ENCODE results near the gene EIF2B5. TPM values are rescaled to one million over a fixed set of nuclear protein-coding genes. Genes with fewer than 3 reads are reported as not detected.

The EIF2B5 gene
- total and polyA plus RNA-seq, 2 of the 13 experiments (the other 11 are each of a cell fraction or from before 2014, with no cell fraction given), result 38.4 to 60.2 TPM

DNA sequence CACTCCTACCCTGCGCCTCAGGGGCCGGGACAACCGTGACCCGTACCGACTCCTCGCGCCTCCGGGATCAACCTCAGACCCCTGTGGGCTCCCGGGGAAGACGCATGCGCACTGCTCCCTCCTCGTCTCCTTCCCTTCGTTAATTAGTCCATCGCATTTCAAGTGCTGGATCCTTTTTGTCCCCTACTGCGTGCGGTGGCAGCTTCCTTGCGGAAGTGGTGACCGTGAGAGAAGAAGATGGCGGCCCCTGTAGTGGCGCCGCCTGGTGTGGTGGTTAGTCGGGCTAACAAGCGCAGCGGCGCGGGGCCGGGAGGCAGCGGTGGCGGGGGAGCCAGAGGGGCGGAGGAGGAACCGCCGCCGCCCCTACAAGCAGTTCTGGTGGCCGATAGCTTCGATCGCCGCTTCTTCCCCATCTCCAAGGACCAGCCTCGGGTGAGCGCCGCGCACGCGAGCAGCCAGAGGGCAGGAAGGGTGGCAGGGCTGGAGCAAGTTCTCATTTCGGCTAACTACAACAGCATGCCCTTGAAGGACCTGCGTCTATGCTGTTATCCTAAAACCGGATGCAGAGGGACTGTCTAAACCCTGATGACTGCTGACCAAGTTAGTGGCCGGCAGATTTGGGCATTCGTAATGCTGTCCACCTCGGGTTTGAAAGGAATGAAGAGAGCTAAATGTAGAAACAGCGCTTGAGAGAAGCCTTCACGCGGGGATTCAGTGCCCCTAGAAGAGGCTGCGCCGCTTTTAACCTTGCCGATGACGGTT lies at the start of gene EIF2B5 (continued):
- TF ChIP-seq NFATC3 (CRISPR knock-in tag; IDR thresholded peaks at IDR 0.05) (no peak), ZNF776 (CRISPR knock-in tag; IDR thresholded peaks at IDR 0.05) (peak; percentile 61), NFE2L2 (IDR thresholded peaks at IDR 0.05; ENCODE audit: low read length) (no peak), HIVEP1 (CRISPR knock-in tag; IDR thresholded peaks at IDR 0.05) (0 out of 2 replicates have a peak, but pooled peaks have one; percentile 27), ZNF343 (CRISPR knock-in tag; IDR thresholded peaks at IDR 0.05) (no peak), ZNF768 (CRISPR knock-in tag; IDR thresholded peaks at IDR 0.05) (peak; percentile 66), NFYB (CRISPR knock-in tag; IDR thresholded peaks at IDR 0.05) (peak; percentile 26), ZBTB1 (CRISPR knock-in tag; IDR thresholded peaks at IDR 0.05; ENCODE audit: borderline replicate concordance) (no peak), ZNF331 (CRISPR knock-in tag; IDR thresholded peaks at IDR 0.05) (peak; percentile 84), ZNF138 (CRISPR knock-in tag; IDR thresholded peaks at IDR 0.05; ENCODE audit: low read depth) (0 out of 2 replicates have a peak, but pooled peaks have one; percentile 66), IRX3 (CRISPR knock-in tag; IDR thresholded peaks at IDR 0.05; ENCODE audit: borderline replicate concordance, low read depth) (no peak), ATF7-NPFF (CRISPR knock-in tag; IDR thresholded peaks at IDR 0.05; ENCODE audit: low read depth) (peak; percentile 78), SETDB1 (CRISPR knock-in tag; IDR thresholded peaks at IDR 0.05; ENCODE audit: borderline replicate concordance) (peak; percentile 61; the same call in 1 of the 2 replicates), HDAC1 (CRISPR knock-in tag; IDR thresholded peaks at IDR 0.05) (peak; percentile 94), PRMT3 (CRISPR knock-in tag; IDR thresholded peaks at IDR 0.05; ENCODE audit: borderline replicate concordance, low read depth) (no peak), ZNF572 (CRISPR knock-in tag; IDR thresholded peaks at IDR 0.05) (peak; percentile 94), GATAD2A (CRISPR knock-in tag; IDR thresholded peaks at IDR 0.05) (peak; percentile 73), ZNF782 (CRISPR knock-in tag; IDR thresholded peaks at IDR 0.05; ENCODE audit: borderline replicate concordance) (peak; percentile 35; the same call in 1 of the 2 replicates), DNMT3B (CRISPR knock-in tag; conservative IDR thresholded peaks at IDR 0.05) (peak; percentile 57; the same call in 1 of the 2 replicates), ZNF549 (CRISPR knock-in tag; IDR thresholded peaks at IDR 0.05) (no peak)
- TF ChIP-seq, protein P1, sequence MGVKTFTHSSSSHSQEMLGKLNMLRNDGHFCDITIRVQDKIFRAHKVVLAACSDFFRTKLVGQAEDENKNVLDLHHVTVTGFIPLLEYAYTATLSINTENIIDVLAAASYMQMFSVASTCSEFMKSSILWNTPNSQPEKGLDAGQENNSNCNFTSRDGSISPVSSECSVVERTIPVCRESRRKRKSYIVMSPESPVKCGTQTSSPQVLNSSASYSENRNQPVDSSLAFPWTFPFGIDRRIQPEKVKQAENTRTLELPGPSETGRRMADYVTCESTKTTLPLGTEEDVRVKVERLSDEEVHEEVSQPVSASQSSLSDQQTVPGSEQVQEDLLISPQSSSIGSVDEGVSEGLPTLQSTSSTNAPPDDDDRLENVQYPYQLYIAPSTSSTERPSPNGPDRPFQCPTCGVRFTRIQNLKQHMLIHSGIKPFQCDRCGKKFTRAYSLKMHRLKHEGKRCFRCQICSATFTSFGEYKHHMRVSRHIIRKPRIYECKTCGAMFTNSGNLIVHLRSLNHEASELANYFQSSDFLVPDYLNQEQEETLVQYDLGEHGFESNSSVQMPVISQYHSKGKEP (CRISPR knock-in tag; IDR thresholded peaks at IDR 0.05), result 0 out of 2 replicates have a peak, but pooled peaks have one; percentile 52
- TF ChIP-seq, protein P2, sequence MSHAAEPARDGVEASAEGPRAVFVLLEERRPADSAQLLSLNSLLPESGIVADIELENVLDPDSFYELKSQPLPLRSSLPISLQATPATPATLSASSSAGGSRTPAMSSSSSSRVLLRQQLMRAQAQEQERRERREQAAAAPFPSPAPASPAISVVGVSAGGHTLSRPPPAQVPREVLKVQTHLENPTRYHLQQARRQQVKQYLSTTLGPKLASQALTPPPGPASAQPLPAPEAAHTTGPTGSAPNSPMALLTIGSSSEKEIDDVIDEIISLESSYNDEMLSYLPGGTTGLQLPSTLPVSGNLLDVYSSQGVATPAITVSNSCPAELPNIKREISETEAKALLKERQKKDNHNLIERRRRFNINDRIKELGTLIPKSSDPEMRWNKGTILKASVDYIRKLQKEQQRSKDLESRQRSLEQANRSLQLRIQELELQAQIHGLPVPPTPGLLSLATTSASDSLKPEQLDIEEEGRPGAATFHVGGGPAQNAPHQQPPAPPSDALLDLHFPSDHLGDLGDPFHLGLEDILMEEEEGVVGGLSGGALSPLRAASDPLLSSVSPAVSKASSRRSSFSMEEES (CRISPR knock-in tag; IDR thresholded peaks at IDR 0.05), result no peak; the same call in none of the 2 replicates
- TF ChIP-seq, protein P3, sequence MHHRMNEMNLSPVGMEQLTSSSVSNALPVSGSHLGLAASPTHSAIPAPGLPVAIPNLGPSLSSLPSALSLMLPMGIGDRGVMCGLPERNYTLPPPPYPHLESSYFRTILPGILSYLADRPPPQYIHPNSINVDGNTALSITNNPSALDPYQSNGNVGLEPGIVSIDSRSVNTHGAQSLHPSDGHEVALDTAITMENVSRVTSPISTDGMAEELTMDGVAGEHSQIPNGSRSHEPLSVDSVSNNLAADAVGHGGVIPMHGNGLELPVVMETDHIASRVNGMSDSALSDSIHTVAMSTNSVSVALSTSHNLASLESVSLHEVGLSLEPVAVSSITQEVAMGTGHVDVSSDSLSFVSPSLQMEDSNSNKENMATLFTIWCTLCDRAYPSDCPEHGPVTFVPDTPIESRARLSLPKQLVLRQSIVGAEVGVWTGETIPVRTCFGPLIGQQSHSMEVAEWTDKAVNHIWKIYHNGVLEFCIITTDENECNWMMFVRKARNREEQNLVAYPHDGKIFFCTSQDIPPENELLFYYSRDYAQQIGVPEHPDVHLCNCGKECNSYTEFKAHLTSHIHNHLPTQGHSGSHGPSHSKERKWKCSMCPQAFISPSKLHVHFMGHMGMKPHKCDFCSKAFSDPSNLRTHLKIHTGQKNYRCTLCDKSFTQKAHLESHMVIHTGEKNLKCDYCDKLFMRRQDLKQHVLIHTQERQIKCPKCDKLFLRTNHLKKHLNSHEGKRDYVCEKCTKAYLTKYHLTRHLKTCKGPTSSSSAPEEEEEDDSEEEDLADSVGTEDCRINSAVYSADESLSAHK (CRISPR knock-in tag; IDR thresholded peaks at IDR 0.05; ENCODE audit: borderline replicate concordance), result no peak
- TF ChIP-seq, protein P4, sequence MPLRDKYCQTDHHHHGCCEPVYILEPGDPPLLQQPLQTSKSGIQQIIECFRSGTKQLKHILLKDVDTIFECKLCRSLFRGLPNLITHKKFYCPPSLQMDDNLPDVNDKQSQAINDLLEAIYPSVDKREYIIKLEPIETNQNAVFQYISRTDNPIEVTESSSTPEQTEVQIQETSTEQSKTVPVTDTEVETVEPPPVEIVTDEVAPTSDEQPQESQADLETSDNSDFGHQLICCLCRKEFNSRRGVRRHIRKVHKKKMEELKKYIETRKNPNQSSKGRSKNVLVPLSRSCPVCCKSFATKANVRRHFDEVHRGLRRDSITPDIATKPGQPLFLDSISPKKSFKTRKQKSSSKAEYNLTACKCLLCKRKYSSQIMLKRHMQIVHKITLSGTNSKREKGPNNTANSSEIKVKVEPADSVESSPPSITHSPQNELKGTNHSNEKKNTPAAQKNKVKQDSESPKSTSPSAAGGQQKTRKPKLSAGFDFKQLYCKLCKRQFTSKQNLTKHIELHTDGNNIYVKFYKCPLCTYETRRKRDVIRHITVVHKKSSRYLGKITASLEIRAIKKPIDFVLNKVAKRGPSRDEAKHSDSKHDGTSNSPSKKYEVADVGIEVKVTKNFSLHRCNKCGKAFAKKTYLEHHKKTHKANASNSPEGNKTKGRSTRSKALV (CRISPR knock-in tag; IDR thresholded peaks at IDR 0.05), result no peak
